Rectal smooth muscle tissue (tissue), 1 donor: ENCODE data around the gene SH3BP5L.
A peak's percentile ranks its signal among the peaks of the same experiment; 100 is the strongest.
"Not testable (repeated sequence)": the region's sequence is repeated elsewhere in the genome, so short reads cannot be mapped to it uniquely, and the experiment has no call there.

Source experiments
- H3K27ac ChIP-seq: one replicate; pipeline ENCODE4 v1.7.0; 2013; ENCODE audit warnings: low read depth, low read length, inconsistent platforms
- H3K27me3 ChIP-seq: one replicate; pipeline ENCODE4 v1.7.0; 2013; ENCODE audit warnings: low read length; ENCODE audit not compliant: control insufficient read depth, insufficient read depth
- H3K36me3 ChIP-seq: one replicate; pipeline ENCODE4 v1.7.0; 2013; ENCODE audit warnings: low read length; ENCODE audit not compliant: control insufficient read depth, insufficient read depth
- H3K4me1 ChIP-seq: one replicate; pipeline ENCODE4 v1.7.0; 2013; ENCODE audit warnings: low read length; ENCODE audit not compliant: control insufficient read depth, insufficient read depth
- H3K4me3 ChIP-seq: one replicate; pipeline ENCODE4 v1.7.0; 2013; ENCODE audit warnings: low read length
- H3K9ac ChIP-seq: one replicate; pipeline ENCODE4 v1.7.0; 2013; ENCODE audit warnings: low read length

The SH3BP5L gene

GRCh38 chr1:248837045-248837780 is 11.5 kb upstream of the SH3BP5L start:
- Histone ChIP-seq H3K4me3 (peak overlapping the region; percentile 83), H3K9ac (peak overlapping the region; percentile 35), H3K27ac (peak overlapping the region; percentile 100), H3K36me3 (no peaks in the 10 kb centered on the region), H3K27me3 (no peaks in the 10 kb centered on the region), H3K4me1 (peaks cover 16% of the 10 kb centered on the region)

- no peak overlapping the region for H3K9ac ChIP-seq
- no peak overlapping the region for H3K27ac ChIP-seq
Observed at GRCh38 chr1:248834343-248834940, 8.7 kb upstream of the SH3BP5L start.

GRCh38 chr1:248831842-248832241 is 6.1 kb upstream of the SH3BP5L start:
- H3K9ac ChIP-seq: no peak overlapping the region
- H3K27ac ChIP-seq: no peak overlapping the region
- H3K4me1 ChIP-seq: peaks cover 1% of the 10 kb centered on the region
- H3K4me3 ChIP-seq: no peak overlapping the region
- no peaks in the 10 kb centered on the region for H3K36me3 ChIP-seq
- no peaks in the 10 kb centered on the region for H3K27me3 ChIP-seq

More at GRCh38 chr1:248834343-248834940, 8.7 kb upstream of the SH3BP5L start:
- Histone ChIP-seq H3K36me3 (no peaks in the 10 kb centered on the region), H3K27me3 (no peaks in the 10 kb centered on the region), H3K4me3 (no peak overlapping the region), H3K4me1 (peaks cover 10% of the 10 kb centered on the region)

- H3K4me3 ChIP-seq, H3K27me3 ChIP-seq, H3K9ac ChIP-seq, H3K4me1 ChIP-seq, H3K27ac ChIP-seq, H3K36me3 ChIP-seq: not testable (repeated sequence)
Observed at GRCh38 chr1:248830718-248831017, 5.0 kb upstream of the SH3BP5L start.

GRCh38 chr1:248828845-248829244 is 3.1 kb upstream of the SH3BP5L start:
- Histone ChIP-seq H3K4me3 (no peak overlapping the region), H3K27me3 (no peaks in the 10 kb centered on the region), H3K36me3 (peaks cover 3% of the 10 kb centered on the region), H3K27ac (no peak overlapping the region), H3K4me1 (peaks cover 15% of the 10 kb centered on the region), H3K9ac (no peak overlapping the region)

DNA sequence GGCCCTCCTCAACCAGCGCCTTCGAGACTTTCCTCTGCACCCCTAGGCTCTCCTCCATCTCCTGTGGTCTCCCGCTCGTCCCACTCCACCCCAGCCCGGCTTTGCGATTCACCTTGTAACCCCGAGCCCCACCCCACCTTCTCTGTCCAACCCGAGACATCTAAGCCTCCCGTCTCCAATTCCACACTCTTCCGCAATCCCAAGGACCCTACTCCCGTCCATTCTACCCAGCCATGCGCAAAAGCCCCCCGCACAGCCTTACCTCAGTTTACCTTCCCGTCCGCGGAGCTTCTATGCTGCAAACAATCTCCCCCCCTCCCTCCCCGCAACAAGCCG is 174 bp downstream of the SH3BP5L start:
- peak overlapping the region; percentile 84 for H3K27ac ChIP-seq
- H3K36me3 ChIP-seq: peaks cover 3% of the 10 kb centered on the region
- H3K9ac ChIP-seq: peak overlapping the region; percentile 68
- peaks cover 25% of the 10 kb centered on the region for H3K4me1 ChIP-seq
- no peaks in the 10 kb centered on the region for H3K27me3 ChIP-seq
- H3K4me3 ChIP-seq: peak overlapping the region; percentile 84

GRCh38 chr1:248825136-248825535 is 579 bp downstream of the SH3BP5L start:
- peak overlapping the region; percentile 84 for H3K27ac ChIP-seq

GRCh38 chr1:248824701-248825100 is 1.0 kb downstream of the SH3BP5L start:
- peaks cover 25% of the 10 kb centered on the region for H3K4me1 ChIP-seq
- H3K9ac ChIP-seq: peak overlapping the region; percentile 68
- no peak overlapping the region for H3K27ac ChIP-seq
- no peaks in the 10 kb centered on the region for H3K27me3 ChIP-seq
- H3K4me3 ChIP-seq: peak overlapping the region; percentile 84
- H3K36me3 ChIP-seq: peaks cover 6% of the 10 kb centered on the region

More at GRCh38 chr1:248825136-248825535, 579 bp downstream of the SH3BP5L start:
- Histone ChIP-seq H3K27me3 (no peaks in the 10 kb centered on the region), H3K36me3 (peaks cover 4% of the 10 kb centered on the region), H3K4me1 (peaks cover 25% of the 10 kb centered on the region), H3K9ac (peak overlapping the region; percentile 68), H3K4me3 (peak overlapping the region; percentile 84)

DNA sequence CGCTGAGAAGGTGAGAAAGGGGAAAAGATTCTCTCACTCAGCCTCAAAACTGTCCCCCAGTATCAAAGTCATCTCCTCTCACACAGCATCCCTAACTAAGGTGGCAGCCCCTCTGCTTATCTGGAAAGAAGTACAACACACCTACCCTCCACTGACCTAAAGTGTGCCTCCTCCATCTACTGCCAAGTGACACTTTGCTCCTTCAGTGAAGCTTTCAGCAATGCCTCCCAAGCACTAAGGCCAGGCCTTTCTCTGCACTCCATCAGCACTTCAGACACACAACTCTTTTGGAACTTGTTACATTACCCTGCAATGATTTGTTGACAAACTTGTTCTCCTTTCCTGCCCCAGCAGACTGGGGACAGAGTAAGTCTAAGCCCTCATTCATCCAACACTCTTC is 1.4 kb downstream of the SH3BP5L start:
- Histone ChIP-seq H3K4me1 (peaks cover 25% of the 10 kb centered on the region), H3K4me3 (peak overlapping the region; percentile 84), H3K9ac (no peak overlapping the region), H3K27me3 (no peaks in the 10 kb centered on the region), H3K27ac (no peak overlapping the region), H3K36me3 (peaks cover 6% of the 10 kb centered on the region)

DNA sequence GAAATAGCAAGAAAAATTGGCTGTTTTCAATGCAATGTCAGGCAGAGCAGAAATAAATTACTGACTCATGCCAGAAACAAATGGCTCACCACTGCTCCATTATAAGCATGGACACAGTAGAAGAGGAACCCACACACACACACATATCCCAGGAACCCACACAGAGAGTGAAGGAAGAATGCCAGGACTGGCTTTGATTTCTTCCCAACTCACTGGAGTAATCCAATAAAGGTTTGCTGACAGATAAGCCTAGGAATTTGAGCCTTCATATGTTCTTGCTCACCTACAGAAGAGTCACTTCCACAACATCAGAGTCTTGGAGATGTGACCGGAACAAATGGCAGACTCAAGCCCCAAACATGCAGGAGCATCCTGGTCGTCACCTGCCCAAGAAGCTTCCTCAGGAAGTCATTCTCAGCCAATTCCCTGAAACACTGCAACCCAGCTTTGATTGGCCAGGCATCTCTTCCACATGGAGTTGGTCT is 2.2 kb downstream of the SH3BP5L start:
- peaks cover 25% of the 10 kb centered on the region for H3K4me1 ChIP-seq
- no peaks in the 10 kb centered on the region for H3K27me3 ChIP-seq
- peaks cover 6% of the 10 kb centered on the region for H3K36me3 ChIP-seq
- no peak overlapping the region for H3K27ac ChIP-seq
- H3K9ac ChIP-seq: no peak overlapping the region
- H3K4me3 ChIP-seq: peak overlapping the region; percentile 5

GRCh38 chr1:248822148-248823032 is 3.3 kb downstream of the SH3BP5L start:
- H3K27ac ChIP-seq: no peak overlapping the region
- peaks cover 6% of the 10 kb centered on the region for H3K36me3 ChIP-seq
- H3K27me3 ChIP-seq: no peaks in the 10 kb centered on the region
- H3K9ac ChIP-seq: no peak overlapping the region
- H3K4me1 ChIP-seq: peaks cover 25% of the 10 kb centered on the region
- H3K4me3 ChIP-seq: peak overlapping the region; percentile 19

DNA sequence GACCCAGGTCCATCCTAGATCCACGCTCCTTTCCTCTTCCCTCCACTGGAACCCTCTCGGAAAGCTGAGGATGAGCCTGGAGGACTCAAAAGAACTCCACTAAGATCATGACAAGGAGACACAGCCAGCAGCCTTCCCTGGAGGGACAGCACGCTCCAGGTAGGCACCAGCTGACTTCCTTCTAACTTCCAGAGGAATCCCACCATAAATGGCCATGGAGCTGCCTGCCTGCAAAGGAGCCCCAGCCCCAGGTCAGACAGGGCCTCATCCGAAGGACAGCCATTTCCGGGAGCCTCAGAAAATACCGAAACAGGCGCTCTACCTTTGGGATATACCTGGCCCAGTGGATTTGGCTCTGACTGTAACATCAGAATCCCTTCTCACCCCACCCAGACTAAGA is 4.1 kb downstream of the SH3BP5L start:
- peaks cover 22% of the 10 kb centered on the region for H3K4me1 ChIP-seq
- H3K27me3 ChIP-seq: no peaks in the 10 kb centered on the region
- no peak overlapping the region for H3K9ac ChIP-seq
- no peak overlapping the region for H3K4me3 ChIP-seq
- no peak overlapping the region for H3K27ac ChIP-seq
- peaks cover 9% of the 10 kb centered on the region for H3K36me3 ChIP-seq
